HEK293 (cell line): ENCODE data around the gene INSM1.
A peak's percentile ranks its signal among the peaks of the same experiment; 100 is the strongest.

ENCODE experiments used
- GFI1B ChIP-seq: fragments of 450-650 bp; formaldehyde crosslinking; IDR thresholded peaks from 2 replicates; pipeline ENCODE4 v1.5.1; 2016; ENCODE audit warnings: missing biosample characterization, missing genetic modification characterization
- GLI2 ChIP-seq: fragments of 450-650 bp; formaldehyde crosslinking; IDR thresholded peaks from 2 replicates; pipeline ENCODE4; 2017; ENCODE audit warnings: missing biosample characterization, missing genetic modification characterization, low read depth, borderline replicate concordance
- GLI4 ChIP-seq: fragments of 450-650 bp; formaldehyde crosslinking; IDR thresholded peaks from 2 replicates; pipeline ENCODE4 v1.5.1; 2016; ENCODE audit warnings: missing biosample characterization, missing genetic modification characterization
- GLIS1 ChIP-seq: fragments of 450-650 bp; formaldehyde crosslinking; IDR thresholded peaks from 2 replicates; pipeline ENCODE4 v1.5.1; 2016; ENCODE audit warnings: missing biosample characterization, missing genetic modification characterization
- HIC1 ChIP-seq: fragments of 450-650 bp; formaldehyde crosslinking; IDR thresholded peaks from 2 replicates; pipeline ENCODE4 v1.5.1; 2016; ENCODE audit warnings: missing biosample characterization, missing genetic modification characterization
- MEIS1 ChIP-seq: sonication (generic); formaldehyde crosslinking; IDR thresholded peaks from 2 replicates; pipeline ENCODE4 v1.8.1; 2022; ENCODE audit warnings: missing genetic modification reagents, mild to moderate bottlenecking, borderline replicate concordance
- MYNN ChIP-seq: fragments of 450-650 bp; formaldehyde crosslinking; IDR thresholded peaks from 2 replicates; pipeline ENCODE4 v1.5.1; 2016; ENCODE audit warnings: missing biosample characterization, missing genetic modification characterization, borderline replicate concordance
- PRDM1 ChIP-seq: fragments of 450-650 bp; formaldehyde crosslinking; IDR thresholded peaks from 2 replicates; pipeline ENCODE4; 2016; ENCODE audit warnings: missing biosample characterization, missing genetic modification characterization
- RBAK ChIP-seq: fragments of 450-650 bp; formaldehyde crosslinking; IDR thresholded peaks from 2 replicates; pipeline ENCODE4 v1.5.1; 2016; ENCODE audit warnings: missing biosample characterization, missing genetic modification characterization
- SETDB1 ChIP-seq: IDR thresholded peaks from one replicate; pipeline ENCODE4 v1.6.1; 2017; ENCODE audit warnings: mild to moderate bottlenecking, low read length, moderate library complexity, mixed read lengths; ENCODE audit not compliant: insufficient read length
- SP2 ChIP-seq: fragments of 450-650 bp; formaldehyde crosslinking; IDR thresholded peaks from 2 replicates; pipeline ENCODE4 v1.5.1; 2016; ENCODE audit warnings: missing biosample characterization, missing genetic modification characterization
- SP7 ChIP-seq: fragments of 450-650 bp; formaldehyde crosslinking; IDR thresholded peaks from 2 replicates; pipeline ENCODE4 v1.5.1; 2016; ENCODE audit warnings: missing biosample characterization, missing genetic modification characterization
- ZBTB20 ChIP-seq: fragments of 450-650 bp; formaldehyde crosslinking; IDR thresholded peaks from 2 replicates; pipeline ENCODE4 v1.5.1; 2016; ENCODE audit warnings: missing biosample characterization, missing genetic modification characterization
- ZBTB7A ChIP-seq: fragments of 450-650 bp; formaldehyde crosslinking; IDR thresholded peaks from 2 replicates; pipeline ENCODE4 v1.5.1; 2016; ENCODE audit warnings: low read depth, missing biosample characterization, missing genetic modification characterization
- ZEB2 ChIP-seq: fragments of 450-650 bp; formaldehyde crosslinking; IDR thresholded peaks from 2 replicates; pipeline ENCODE4 v1.5.1; 2016; ENCODE audit warnings: missing biosample characterization, missing genetic modification characterization
- ZIC2 ChIP-seq: fragments of 450-650 bp; formaldehyde crosslinking; IDR thresholded peaks from 2 replicates; pipeline ENCODE4 v1.5.1; 2016; ENCODE audit warnings: missing biosample characterization, missing genetic modification characterization
- ZNF10 ChIP-seq: fragments of 450-650 bp; formaldehyde crosslinking; IDR thresholded peaks from 2 replicates; pipeline ENCODE4 v1.5.1; 2017; ENCODE audit warnings: missing biosample characterization, missing genetic modification characterization
- ZNF157 ChIP-seq: fragments of 450-650 bp; formaldehyde crosslinking; IDR thresholded peaks from 2 replicates; pipeline ENCODE4 v1.5.1; 2016; ENCODE audit warnings: missing biosample characterization, missing genetic modification characterization
- ZNF16 ChIP-seq: fragments of 450-650 bp; formaldehyde crosslinking; IDR thresholded peaks from 2 replicates; pipeline ENCODE4 v1.5.1; 2016; ENCODE audit warnings: low read depth, missing biosample characterization, missing genetic modification characterization
- ZNF169 ChIP-seq: fragments of 450-650 bp; formaldehyde crosslinking; IDR thresholded peaks from 2 replicates; pipeline ENCODE4 v1.5.1; 2016; ENCODE audit warnings: missing biosample characterization, missing genetic modification characterization
- ZNF184 ChIP-seq: fragments of 450-650 bp; IDR thresholded peaks from 2 replicates; pipeline ENCODE4 v1.5.1; 2018; ENCODE audit warnings: missing biosample characterization, mild to moderate bottlenecking, missing genetic modification characterization
- ZNF23 ChIP-seq: fragments of 450-650 bp; formaldehyde crosslinking; IDR thresholded peaks from 2 replicates; pipeline ENCODE4 v1.5.1; 2016; ENCODE audit warnings: missing biosample characterization, missing genetic modification characterization, borderline replicate concordance
- ZNF24 ChIP-seq: fragments of 450-650 bp; formaldehyde crosslinking; IDR thresholded peaks from 2 replicates; pipeline ENCODE4 v1.5.1; 2016; ENCODE audit warnings: missing biosample characterization, missing genetic modification characterization
- ZNF335 ChIP-seq: fragments of 450-650 bp; formaldehyde crosslinking; conservative IDR thresholded peaks from 2 replicates; pipeline ENCODE4 v1.5.1; 2016; ENCODE audit warnings: missing biosample characterization, missing genetic modification characterization
- ZNF341 ChIP-seq: fragments of 450-650 bp; formaldehyde crosslinking; IDR thresholded peaks from 2 replicates; pipeline ENCODE4; 2016; ENCODE audit warnings: low read depth, missing biosample characterization, missing genetic modification characterization
- ZNF394 ChIP-seq: fragments of 450-650 bp; formaldehyde crosslinking; IDR thresholded peaks from 2 replicates; pipeline ENCODE4 v1.5.1; 2016; ENCODE audit warnings: missing biosample characterization, missing genetic modification characterization, mild to moderate bottlenecking, moderate library complexity, borderline replicate concordance
- ZNF423 ChIP-seq: fragments of 450-650 bp; formaldehyde crosslinking; IDR thresholded peaks from 2 replicates; pipeline ENCODE4 v1.5.1; 2016; ENCODE audit warnings: missing biosample characterization, missing genetic modification characterization
- ZNF501 ChIP-seq: fragments of 450-650 bp; formaldehyde crosslinking; IDR thresholded peaks from 2 replicates; pipeline ENCODE4 v1.5.1; 2016; ENCODE audit warnings: missing biosample characterization, missing genetic modification characterization
- ZNF529 ChIP-seq: fragments of 450-650 bp; formaldehyde crosslinking; IDR thresholded peaks from 2 replicates; pipeline ENCODE4 v1.5.1; 2017; ENCODE audit warnings: missing genetic modification characterization, missing biosample characterization; ENCODE audit not compliant: insufficient replicate concordance
- ZNF623 ChIP-seq: fragments of 450-650 bp; formaldehyde crosslinking; IDR thresholded peaks from 2 replicates; pipeline ENCODE4 v1.5.1; 2016; ENCODE audit warnings: missing biosample characterization, missing genetic modification characterization
- ZNF654 ChIP-seq: fragments of 450-650 bp; formaldehyde crosslinking; IDR thresholded peaks from 2 replicates; pipeline ENCODE4 v1.5.1; 2016; ENCODE audit warnings: low read depth, missing biosample characterization, missing genetic modification characterization
- ZNF791 ChIP-seq: fragments of 450-650 bp; formaldehyde crosslinking; IDR thresholded peaks from 2 replicates; pipeline ENCODE4 v1.5.1; 2016; ENCODE audit warnings: missing biosample characterization, missing genetic modification characterization
- ZNF792 ChIP-seq: fragments of 450-650 bp; formaldehyde crosslinking; IDR thresholded peaks from 2 replicates; pipeline ENCODE4 v1.5.1; 2016; ENCODE audit warnings: missing biosample characterization, missing genetic modification characterization
- ZNF830 ChIP-seq: fragments of 450-650 bp; IDR thresholded peaks from 2 replicates; pipeline ENCODE4 v1.5.0; 2018; ENCODE audit warnings: missing biosample characterization, missing genetic modification characterization, low read depth, mild to moderate bottlenecking, moderate library complexity
- ZSCAN23 ChIP-seq: fragments of 450-650 bp; formaldehyde crosslinking; IDR thresholded peaks from 2 replicates; pipeline ENCODE4 v1.5.1; 2016; ENCODE audit warnings: missing biosample characterization, missing genetic modification characterization
- TF ChIP-seq, protein P1 (sequence below): fragments of 450-650 bp; IDR thresholded peaks from 2 replicates; pipeline ENCODE4 v1.5.1; 2018; ENCODE audit warnings: missing biosample characterization, mild to moderate bottlenecking, missing genetic modification characterization
- TF ChIP-seq, protein P2 (sequence below): fragments of 450-650 bp; formaldehyde crosslinking; IDR thresholded peaks from 2 replicates; pipeline ENCODE4 v1.5.1; 2016; ENCODE audit warnings: missing biosample characterization, missing genetic modification characterization

The INSM1 gene

GRCh38 chr20:20407891-20408805 is 40.2 kb downstream of the INSM1 start (continued):
- TF ChIP-seq ZNF341 (tag by site-specific recombination) (no peak), ZNF423 (tag by site-specific recombination) (no peak), SP7 (tag by site-specific recombination) (peak; percentile 42; the same call in 1 of the 2 replicates), MYNN (no peak), ZNF335 (tag by site-specific recombination) (0 out of 2 replicates have a peak, but pooled peaks have one; percentile 20), ZNF24 (tag by site-specific recombination) (0 out of 2 replicates have a peak, but pooled peaks have one; percentile 29), ZNF169 (tag by site-specific recombination) (no peak), SETDB1 (no peak), HIC1 (tag by site-specific recombination) (peak; percentile 74), ZNF654 (tag by site-specific recombination) (peak; percentile 27), ZNF830 (tag by site-specific recombination) (no peak), ZNF23 (tag by site-specific recombination) (no peak), PRDM1 (no peak), ZNF10 (tag by site-specific recombination) (peak; percentile 84), ZNF792 (tag by site-specific recombination) (no peak), SP2 (tag by site-specific recombination) (no peak), ZEB2 (tag by site-specific recombination) (peak; percentile 29; the same call in 1 of the 2 replicates), ZNF501 (tag by site-specific recombination) (no peak), ZBTB7A (tag by site-specific recombination) (no peak), ZNF529 (tag by site-specific recombination) (no peak), MEIS1 (no peak), ZNF394 (tag by site-specific recombination) (peak; percentile 20; the same call in 1 of the 2 replicates), ZNF791 (tag by site-specific recombination) (no peak), ZNF16 (tag by site-specific recombination) (no peak), GLI4 (tag by site-specific recombination) (no peak), ZBTB20 (tag by site-specific recombination) (no peak), ZNF157 (tag by site-specific recombination) (no peak), ZIC2 (tag by site-specific recombination) (peak; percentile 69), GLIS1 (tag by site-specific recombination) (0 out of 2 replicates have a peak, but pooled peaks have one; percentile 8), RBAK (tag by site-specific recombination) (no peak), GLI2 (tag by site-specific recombination) (no peak), ZNF623 (tag by site-specific recombination) (no peak), ZSCAN23 (tag by site-specific recombination) (no peak), ZNF184 (tag by site-specific recombination) (no peak; the same call in 1 of the 2 replicates), GFI1B (no peak)
- TF ChIP-seq, protein P1, sequence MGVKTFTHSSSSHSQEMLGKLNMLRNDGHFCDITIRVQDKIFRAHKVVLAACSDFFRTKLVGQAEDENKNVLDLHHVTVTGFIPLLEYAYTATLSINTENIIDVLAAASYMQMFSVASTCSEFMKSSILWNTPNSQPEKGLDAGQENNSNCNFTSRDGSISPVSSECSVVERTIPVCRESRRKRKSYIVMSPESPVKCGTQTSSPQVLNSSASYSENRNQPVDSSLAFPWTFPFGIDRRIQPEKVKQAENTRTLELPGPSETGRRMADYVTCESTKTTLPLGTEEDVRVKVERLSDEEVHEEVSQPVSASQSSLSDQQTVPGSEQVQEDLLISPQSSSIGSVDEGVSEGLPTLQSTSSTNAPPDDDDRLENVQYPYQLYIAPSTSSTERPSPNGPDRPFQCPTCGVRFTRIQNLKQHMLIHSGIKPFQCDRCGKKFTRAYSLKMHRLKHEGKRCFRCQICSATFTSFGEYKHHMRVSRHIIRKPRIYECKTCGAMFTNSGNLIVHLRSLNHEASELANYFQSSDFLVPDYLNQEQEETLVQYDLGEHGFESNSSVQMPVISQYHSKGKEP (tag by site-specific recombination) = peak; percentile 70; the same call in 1 of the 2 replicates
- TF ChIP-seq, protein P2, sequence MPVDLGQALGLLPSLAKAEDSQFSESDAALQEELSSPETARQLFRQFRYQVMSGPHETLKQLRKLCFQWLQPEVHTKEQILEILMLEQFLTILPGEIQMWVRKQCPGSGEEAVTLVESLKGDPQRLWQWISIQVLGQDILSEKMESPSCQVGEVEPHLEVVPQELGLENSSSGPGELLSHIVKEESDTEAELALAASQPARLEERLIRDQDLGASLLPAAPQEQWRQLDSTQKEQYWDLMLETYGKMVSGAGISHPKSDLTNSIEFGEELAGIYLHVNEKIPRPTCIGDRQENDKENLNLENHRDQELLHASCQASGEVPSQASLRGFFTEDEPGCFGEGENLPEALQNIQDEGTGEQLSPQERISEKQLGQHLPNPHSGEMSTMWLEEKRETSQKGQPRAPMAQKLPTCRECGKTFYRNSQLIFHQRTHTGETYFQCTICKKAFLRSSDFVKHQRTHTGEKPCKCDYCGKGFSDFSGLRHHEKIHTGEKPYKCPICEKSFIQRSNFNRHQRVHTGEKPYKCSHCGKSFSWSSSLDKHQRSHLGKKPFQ = no peak
